IPS-20b (cell line): ENCODE measurements around the gene DNAJC11.
"Not testable (repeated sequence)": the region's sequence is repeated elsewhere in the genome, so short reads cannot be mapped to it uniquely, and the experiment has no call there.

Experiments
- H3K27ac ChIP-seq: one replicate; pipeline ENCODE4 v1.5.1; 2013; ENCODE audit warnings: low read length
- H3K27me3 ChIP-seq: 2 replicates; pipeline ENCODE4 v1.6.1; 2013; ENCODE audit warnings: mild to moderate bottlenecking, low read length, inconsistent platforms; ENCODE audit not compliant: insufficient read depth
- H3K36me3 ChIP-seq: 2 replicates; pipeline ENCODE4 v1.6.1; 2013; ENCODE audit warnings: low read depth, mild to moderate bottlenecking, inconsistent platforms, low read length, moderate library complexity; ENCODE audit not compliant: insufficient read depth
- H3K4me1 ChIP-seq: 2 replicates; pipeline ENCODE4 v1.6.1; 2013; ENCODE audit warnings: mild to moderate bottlenecking, control low read depth, inconsistent platforms, low read length, moderate library complexity; ENCODE audit not compliant: insufficient read depth
- H3K4me3 ChIP-seq: 2 replicates; pipeline ENCODE4 v1.5.1; 2013; ENCODE audit warnings: mild to moderate bottlenecking, low read length, inconsistent platforms
- H3K9ac ChIP-seq: 2 replicates; pipeline ENCODE4 v1.6.1; 2013; ENCODE audit warnings: low read depth, mild to moderate bottlenecking, inconsistent platforms, low read length, moderate library complexity
- H3K9me3 ChIP-seq: 2 replicates; pipeline ENCODE4 v1.6.1; 2013; ENCODE audit warnings: mild to moderate bottlenecking, low read depth, low read length, inconsistent platforms; ENCODE audit not compliant: insufficient read depth

DNAJC11 gene

DNA sequence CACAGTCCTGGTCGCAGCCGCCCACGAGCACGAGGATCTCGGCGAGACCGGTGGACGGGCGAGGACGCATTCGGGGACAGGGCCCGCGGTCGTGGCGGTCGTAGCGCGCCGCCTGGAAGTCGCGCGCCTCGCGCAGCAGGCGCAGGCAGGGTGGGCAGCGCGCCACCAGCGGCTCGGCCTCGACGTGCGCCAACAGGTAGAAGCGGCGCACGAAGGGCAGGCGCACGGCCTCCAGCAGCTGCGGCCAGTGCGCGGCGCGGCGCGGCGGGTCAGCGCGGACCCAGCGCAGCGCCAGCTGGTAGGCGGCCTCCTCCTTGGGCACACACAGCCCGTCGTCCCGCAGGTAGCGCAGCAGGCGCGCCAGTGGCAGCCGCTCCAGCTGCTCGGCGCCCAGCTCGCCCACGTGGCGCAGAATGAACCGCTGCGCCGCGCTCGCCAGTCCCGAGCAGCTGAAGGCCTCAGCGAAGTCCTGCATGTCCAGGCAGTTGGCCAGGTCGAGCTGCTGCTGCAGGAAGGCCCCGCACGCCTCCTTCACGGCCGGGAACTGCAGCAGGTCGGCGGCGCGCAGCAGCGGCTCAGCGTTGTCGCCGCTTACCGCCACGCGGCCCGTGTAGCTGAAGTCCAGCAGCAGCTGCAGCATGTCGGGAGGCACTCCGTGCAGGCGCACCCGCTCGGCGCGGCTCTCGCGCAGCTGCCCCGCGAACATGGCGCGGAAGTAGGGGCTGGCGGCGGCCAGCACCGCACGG lies 99.5 kb downstream of the DNAJC11 start:
- H3K27ac ChIP-seq, result no peak overlapping the region
- peaks cover 18% of the 10 kb centered on the region for H3K36me3 ChIP-seq
- H3K27me3 ChIP-seq, result peaks cover 13% of the 10 kb centered on the region; the same call in 1 of the 2 replicates
- peak overlapping the region; percentile 84 for H3K9ac ChIP-seq
- no peaks in the 10 kb centered on the region for H3K9me3 ChIP-seq
- H3K4me3 ChIP-seq, result peak overlapping the region; percentile 93
- peaks cover 12% of the 10 kb centered on the region for H3K4me1 ChIP-seq

DNA sequence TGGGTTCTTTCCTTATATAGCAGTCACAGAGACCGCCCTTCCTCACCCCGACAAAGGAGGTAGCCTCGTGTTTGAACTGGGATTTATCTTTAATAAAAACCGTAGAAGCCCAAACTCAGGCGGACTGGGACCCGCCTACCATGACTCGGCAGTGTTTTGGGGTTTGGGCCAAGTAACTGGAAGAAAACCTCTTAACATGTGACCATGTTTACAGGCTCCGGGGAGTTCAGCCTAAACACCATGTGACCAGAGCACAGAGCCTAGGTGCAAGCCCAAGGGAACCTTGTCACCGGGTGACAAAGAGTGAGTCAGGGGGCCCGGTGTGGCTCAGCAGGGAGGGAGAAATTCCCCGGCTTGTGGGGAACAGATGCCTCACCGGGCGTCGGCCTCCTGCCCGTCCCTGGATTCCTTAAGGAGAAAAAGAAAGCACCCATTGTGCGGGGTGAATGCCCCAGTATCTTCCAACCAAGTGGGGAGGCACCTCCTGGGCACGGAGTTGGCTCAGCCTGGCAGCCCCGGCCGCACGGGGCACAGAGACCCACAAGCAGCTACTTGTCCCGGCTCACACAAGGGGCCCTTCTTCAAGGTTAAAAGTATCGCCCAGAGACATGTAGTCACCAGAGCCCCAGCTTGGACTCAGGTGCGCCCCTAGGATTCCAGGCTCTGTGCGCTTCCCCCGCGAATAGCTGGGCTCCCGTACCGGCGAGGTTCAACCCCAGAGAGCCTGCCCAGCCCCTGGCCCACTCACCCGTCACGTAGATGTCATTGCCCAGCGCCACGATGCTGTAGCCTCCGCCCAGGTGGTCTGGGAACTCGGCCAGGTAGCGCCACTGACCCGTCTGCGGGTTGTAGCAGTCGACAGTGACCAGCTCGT lies 100.3 kb downstream of the DNAJC11 start:
- Histone ChIP-seq H3K36me3 (peaks cover 26% of the 10 kb centered on the region), H3K9ac (peak overlapping the region; percentile 84), H3K4me1 (peaks cover 12% of the 10 kb centered on the region), H3K4me3 (peak overlapping the region; percentile 93), H3K27me3 (peaks cover 13% of the 10 kb centered on the region; the same call in 1 of the 2 replicates), H3K9me3 (no peaks in the 10 kb centered on the region), H3K27ac (no peak overlapping the region)

DNA sequence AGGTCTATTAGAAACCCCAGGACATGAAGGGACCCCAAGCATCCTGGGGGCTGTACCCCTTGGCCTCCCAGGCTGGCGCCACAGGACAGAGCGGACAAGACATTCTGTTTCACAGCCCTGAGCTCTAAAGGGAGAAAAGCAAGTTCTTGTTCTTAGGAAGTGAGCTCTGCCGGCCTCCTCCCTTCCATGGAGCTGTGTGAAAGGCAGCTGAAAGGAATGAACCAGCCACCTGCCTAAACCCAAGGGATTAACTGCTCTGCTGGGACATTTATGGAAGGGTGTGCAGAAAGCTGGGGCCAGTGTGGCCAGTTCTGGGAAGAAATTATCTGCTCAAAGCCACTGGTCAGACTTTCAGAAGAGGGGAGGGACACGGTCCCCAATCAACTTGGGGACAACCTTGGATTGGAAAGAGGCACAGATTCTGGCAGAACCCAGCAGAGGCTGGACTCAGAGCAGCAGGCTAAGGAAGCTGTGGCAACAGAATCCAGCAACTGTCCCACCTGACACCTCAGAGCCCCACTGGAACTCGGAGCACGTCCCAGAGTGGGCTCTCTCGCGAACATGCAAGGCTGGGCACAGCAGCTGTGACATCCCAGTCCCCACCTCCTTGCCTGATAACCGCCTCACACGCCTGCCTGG lies 101.1 kb downstream of the DNAJC11 start:
- Histone ChIP-seq H3K9me3 (no peaks in the 10 kb centered on the region), H3K27me3 (peaks cover 13% of the 10 kb centered on the region; the same call in 1 of the 2 replicates), H3K9ac (peak overlapping the region; percentile 84), H3K4me1 (peaks cover 12% of the 10 kb centered on the region), H3K27ac (no peak overlapping the region), H3K4me3 (peak overlapping the region; percentile 93), H3K36me3 (peaks cover 34% of the 10 kb centered on the region)

DNA sequence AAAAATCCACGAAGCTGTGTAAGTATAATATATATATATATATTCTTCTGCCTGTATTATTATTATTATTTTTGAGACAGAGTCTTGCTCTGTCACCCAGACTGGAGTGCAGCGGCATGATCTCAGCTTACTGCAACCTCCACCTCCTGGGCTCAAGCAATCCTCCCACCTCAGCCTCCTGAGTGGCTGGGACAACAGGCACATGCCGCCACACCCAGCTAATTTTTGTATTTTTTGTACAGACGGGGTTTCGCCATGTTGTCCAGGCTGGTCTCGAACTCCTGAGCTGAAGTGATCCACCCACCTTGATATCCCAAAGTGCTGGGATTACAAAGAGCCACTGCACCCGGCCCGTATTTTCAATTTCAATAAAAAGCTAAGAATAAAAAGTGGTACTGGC lies 101.6 kb downstream of the DNAJC11 start:
- Histone ChIP-seq H3K36me3 (peaks cover 39% of the 10 kb centered on the region), H3K9ac (peak overlapping the region; percentile 84; the same call in 1 of the 2 replicates), H3K4me3 (peak overlapping the region; percentile 93), H3K4me1 (peaks cover 12% of the 10 kb centered on the region), H3K27me3 (peaks cover 13% of the 10 kb centered on the region; the same call in 1 of the 2 replicates)
- H3K27ac ChIP-seq, H3K9me3 ChIP-seq: not testable (repeated sequence)

DNA sequence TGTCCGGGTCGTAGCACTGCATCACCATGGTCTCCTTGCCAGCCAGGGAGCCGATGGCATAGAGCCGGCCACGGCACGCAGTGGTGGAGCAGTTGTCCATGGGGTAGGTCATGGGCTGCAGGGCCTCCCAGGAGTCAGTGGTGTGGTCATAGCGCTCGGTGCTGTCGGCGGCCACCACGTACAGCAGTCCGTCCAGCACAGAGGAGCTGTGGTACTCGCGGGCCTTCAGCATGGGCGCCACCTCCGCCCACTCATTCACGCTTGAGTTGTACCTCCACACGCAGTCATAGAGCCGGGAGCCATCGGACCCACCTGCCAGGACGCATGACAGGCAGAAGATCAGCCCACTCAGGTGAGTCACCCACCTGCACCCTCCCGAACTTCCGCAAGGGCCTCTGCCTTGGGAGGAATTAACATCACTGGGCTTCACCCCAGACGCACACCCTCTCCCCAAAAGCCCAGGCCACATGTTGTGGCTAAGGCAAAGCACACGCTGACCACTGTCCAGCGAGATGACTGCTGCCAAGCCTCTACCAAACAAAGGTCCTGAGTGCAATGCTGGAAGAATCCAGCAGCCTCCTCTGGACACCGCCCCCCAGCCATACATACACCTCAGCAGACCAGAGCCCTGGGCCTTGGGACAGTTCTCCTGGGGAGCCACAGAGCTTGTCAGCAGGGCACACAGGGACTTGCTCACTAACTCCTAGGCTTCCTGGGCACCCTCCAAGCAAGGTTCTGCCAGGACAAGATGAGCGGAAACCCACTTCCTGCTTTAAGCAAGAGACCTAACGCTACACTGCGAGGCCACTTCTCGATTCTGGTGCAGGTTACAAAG lies 102.3 kb downstream of the DNAJC11 start:
- Histone ChIP-seq H3K27me3 (peaks cover 13% of the 10 kb centered on the region; the same call in 1 of the 2 replicates), H3K4me3 (0 out of 2 replicates have a peak overlapping the region, but pooled peaks have one; percentile 35), H3K36me3 (peaks cover 46% of the 10 kb centered on the region), H3K4me1 (peaks cover 10% of the 10 kb centered on the region), H3K9ac (no peak overlapping the region), H3K9me3 (no peaks in the 10 kb centered on the region), H3K27ac (no peak overlapping the region)

DNA sequence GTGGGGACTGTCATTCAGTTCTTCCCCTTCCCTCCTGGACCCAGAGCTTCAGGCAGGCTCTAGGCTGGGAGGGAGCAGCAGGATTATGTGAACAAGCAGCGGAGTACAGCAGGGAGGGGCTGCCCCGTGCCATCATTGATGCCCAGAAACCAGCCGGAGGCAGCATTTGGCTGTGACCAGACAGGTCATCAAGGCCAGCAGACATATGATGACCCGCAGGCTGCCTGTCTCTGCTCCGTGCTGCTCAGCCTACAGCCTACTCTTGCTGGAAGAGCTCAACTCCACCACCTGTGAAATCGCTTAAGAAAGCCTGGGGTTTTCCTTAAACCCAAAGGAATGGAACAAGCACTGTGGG lies 103.9 kb downstream of the DNAJC11 start:
- H3K27me3 ChIP-seq, result peaks cover 13% of the 10 kb centered on the region; the same call in 1 of the 2 replicates
- H3K36me3 ChIP-seq, result peaks cover 62% of the 10 kb centered on the region
- H3K4me1 ChIP-seq, result peaks cover 2% of the 10 kb centered on the region
- no peaks in the 10 kb centered on the region for H3K9me3 ChIP-seq
- no peak overlapping the region for H3K4me3 ChIP-seq
- no peak overlapping the region for H3K27ac ChIP-seq
- H3K9ac ChIP-seq, result no peak overlapping the region

DNA sequence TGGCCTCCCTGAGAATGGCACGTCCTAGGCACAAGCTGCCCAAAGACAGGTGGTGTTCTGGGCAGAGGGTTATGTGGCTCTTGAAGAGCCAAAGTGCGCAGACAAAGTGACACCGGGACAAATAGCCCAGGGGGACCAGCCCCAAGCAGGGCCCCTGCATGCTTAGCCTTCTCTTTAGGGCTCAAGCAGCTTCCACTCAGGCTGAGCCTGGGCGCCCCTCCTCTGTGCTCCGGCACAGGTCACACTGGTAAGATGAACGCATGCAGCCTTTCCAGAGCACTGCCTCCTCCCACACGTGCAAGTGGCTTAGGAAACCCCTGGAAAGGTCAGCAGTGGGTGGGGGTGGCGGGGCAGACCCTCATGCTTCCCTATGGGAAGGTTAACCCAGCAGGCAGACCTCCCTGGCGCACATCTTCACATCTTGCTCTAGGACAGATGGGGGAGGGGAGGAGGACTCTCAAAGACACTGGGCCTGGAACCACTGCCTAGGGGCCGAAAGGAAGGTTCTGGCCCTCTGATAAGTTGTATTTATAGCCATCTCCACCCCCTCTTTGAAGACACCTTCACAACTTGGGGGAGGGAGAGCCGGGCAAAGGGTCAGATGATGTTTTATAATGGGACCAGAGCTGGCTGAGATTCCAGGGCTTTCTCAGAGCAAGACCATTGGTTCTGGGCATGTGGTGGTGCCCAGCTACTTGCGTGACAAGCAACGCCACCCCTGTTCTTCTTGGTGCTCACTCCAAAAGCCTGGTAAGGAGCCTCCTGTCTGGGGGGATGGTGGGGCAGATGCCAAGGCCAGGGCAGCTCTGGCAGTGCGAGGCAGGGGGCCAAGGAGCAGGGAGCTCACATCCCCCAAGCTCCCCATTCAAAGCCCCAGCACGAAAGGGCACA lies 104.5 kb downstream of the DNAJC11 start:
- H3K27me3 ChIP-seq, result peaks cover 13% of the 10 kb centered on the region; the same call in 1 of the 2 replicates
- peaks cover 68% of the 10 kb centered on the region for H3K36me3 ChIP-seq
- no peak overlapping the region for H3K4me3 ChIP-seq
- no peaks in the 10 kb centered on the region for H3K9me3 ChIP-seq
- no peak overlapping the region for H3K27ac ChIP-seq
- no peak overlapping the region for H3K9ac ChIP-seq
- peaks cover 2% of the 10 kb centered on the region for H3K4me1 ChIP-seq

DNA sequence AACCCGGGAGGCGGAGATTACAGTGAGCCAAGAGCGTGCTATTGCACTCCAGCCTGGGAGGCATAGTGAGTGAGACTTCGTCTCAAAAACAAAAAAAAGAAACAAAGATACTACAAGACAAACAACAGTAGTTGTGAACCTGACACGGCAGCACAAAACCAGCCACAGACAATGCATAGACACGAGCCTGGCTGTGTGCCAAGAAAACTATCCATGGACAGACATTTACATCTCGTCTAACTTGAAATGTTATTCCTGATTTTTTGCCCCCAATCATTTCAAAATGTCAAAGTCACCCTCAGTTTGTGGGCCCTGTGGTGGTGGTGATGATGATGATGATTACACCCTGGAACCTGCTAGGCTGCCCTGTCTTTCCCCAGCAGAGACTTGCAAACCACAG lies 105.3 kb downstream of the DNAJC11 start:
- Histone ChIP-seq H3K27me3 (peaks cover 5% of the 10 kb centered on the region; the same call in 1 of the 2 replicates), H3K4me3 (no peak overlapping the region), H3K36me3 (peaks cover 76% of the 10 kb centered on the region), H3K9me3 (no peaks in the 10 kb centered on the region), H3K27ac (no peak overlapping the region), H3K9ac (no peak overlapping the region), H3K4me1 (peaks cover 2% of the 10 kb centered on the region)

DNA sequence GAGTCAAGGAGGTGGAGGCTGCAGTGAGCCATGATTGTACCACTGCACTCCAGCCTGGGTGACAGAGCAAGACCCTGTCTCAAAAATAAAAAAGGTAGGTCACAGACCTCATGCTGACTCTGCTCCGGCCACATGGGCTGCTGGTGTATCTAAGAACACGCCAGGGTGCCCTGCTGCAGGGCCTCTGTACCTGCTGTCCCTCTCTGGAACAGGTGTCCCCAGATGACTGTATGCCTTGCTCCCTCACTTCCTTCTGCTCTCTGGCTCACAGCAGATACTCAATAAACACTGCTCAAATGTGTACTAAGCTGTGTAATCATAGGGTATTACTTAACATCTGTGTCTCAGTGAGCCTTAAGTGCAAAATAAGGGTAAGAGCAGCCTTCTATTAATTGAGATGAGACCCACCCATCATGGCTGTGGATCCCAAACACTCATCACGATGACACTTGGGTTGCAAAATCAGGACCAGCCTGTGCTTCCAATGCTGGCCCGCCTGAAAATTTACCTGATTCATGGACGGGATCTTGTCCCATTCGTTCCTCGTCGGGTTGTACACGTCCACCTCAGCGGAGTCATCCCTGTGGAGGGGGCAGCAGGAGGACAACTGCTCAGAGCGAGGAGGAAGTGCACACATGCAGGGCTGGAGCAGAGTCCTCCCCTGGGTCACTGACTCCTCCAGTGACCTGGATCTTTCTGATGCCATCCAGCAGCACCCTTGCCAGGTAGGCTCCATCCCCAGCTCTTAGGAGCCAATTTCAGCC lies 106.5 kb downstream of the DNAJC11 start:
- H3K4me3 ChIP-seq, result no peak overlapping the region
- H3K27me3 ChIP-seq, result no peaks in the 10 kb centered on the region
- no peaks in the 10 kb centered on the region for H3K9me3 ChIP-seq
- H3K36me3 ChIP-seq, result peaks cover 86% of the 10 kb centered on the region
- no peak overlapping the region for H3K27ac ChIP-seq
- H3K4me1 ChIP-seq, result peaks cover 2% of the 10 kb centered on the region
- H3K9ac ChIP-seq, result no peak overlapping the region

DNA sequence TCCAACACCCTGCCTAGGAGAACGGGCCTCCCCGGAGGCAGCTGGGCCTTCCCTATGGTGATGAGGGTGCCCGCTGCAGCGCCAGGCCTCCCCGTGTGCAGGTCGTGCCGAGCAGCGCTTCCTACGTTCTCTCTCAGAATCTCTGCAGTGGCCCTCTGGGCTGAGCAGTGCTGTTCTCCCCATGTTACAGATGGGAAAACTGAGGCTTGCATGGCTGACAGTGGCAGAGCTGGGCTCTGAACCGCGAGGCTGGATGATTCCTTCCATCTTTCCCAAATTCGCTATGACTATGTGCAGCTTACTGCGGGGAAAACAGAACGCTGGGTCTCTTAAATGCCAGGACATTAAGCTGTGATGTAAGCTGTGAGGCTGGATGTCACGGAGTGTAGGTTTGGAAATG lies 107.8 kb downstream of the DNAJC11 start:
- no peaks in the 10 kb centered on the region for H3K4me1 ChIP-seq
- no peak overlapping the region for H3K9ac ChIP-seq
- peaks cover 95% of the 10 kb centered on the region for H3K36me3 ChIP-seq
- no peak overlapping the region for H3K27ac ChIP-seq
- H3K27me3 ChIP-seq, result no peaks in the 10 kb centered on the region
- no peaks in the 10 kb centered on the region for H3K9me3 ChIP-seq
- H3K4me3 ChIP-seq, result no peak overlapping the region
